ENCODE results near the gene CALCOCO1.

GRCh38 chr12:53676656-53677015, 50.6 kb downstream of the CALCOCO1 start:
- TF ChIP-seq CTCF (conservative IDR thresholded peaks at IDR 0.05), result no peak
- no peak for TF ChIP-seq EZH2 (IDR thresholded peaks at IDR 0.05; ENCODE audit: low read depth)

All from PC-9 (cell line).